T-cell (primary cell): Measurements from ENCODE around the gene VWA5A. TPM values are rescaled to one million over a fixed set of nuclear protein-coding genes. Genes with fewer than 3 reads are reported as not detected.

Experiments used
- ATAC-seq, 4 experiments: fragments of 200-7000 bp in 3 of 4; fragments of 150-1000 bp in 1 of 4; cut with Tn5 transposase; replicated peaks in 1 of 4; 1 replicate in 3 of 4; 2 replicates in 1 of 4; pipeline ENCODE4 v1.10.0; 2021; ENCODE audit warnings: moderate library complexity in 3 of 4, mild to moderate bottlenecking in 2 of 4, moderate number of reproducible peaks in 1 of 4
- CTCF ChIA-PET, 2 donors: fragments of 300-600 bp; sonication (Branson Sonifier 250); formaldehyde crosslinking; loops; one replicate each; lab custom pipeline; 2022; ENCODE audit warnings: antibody characterized with exemption in 2 of 2; lab: Charles Lee
- POLR2A ChIA-PET, 2 donors: fragments of 300-600 bp; sonication (Branson Sonifier 250); formaldehyde crosslinking; loops; one replicate each; lab custom pipeline; 2022; ENCODE audit warnings: antibody characterized with exemption in 2 of 2; lab: Charles Lee
- DNase-seq, 35 experiments: peaks; one replicate each; pipeline versions ENCODE4 v3.0.0 to v3.0.0-alpha.2; 2013 to 2023
- H3K27ac ChIP-seq: one replicate; pipeline ENCODE4 v1.5.1; 2013; ENCODE audit warnings: low read length
- H3K27me3 ChIP-seq, 2 experiments: replicated peaks in 1 of 2; 1 replicate in 1 of 2; 2 replicates in 1 of 2; pipeline versions ENCODE4 v1.6.1 to v1.7.0; 2013; ENCODE audit warnings: low read length in 1 of 2, mixed read lengths in 1 of 2; ENCODE audit not compliant: control insufficient read depth in 2 of 2, insufficient read depth in 2 of 2; ENCODE audit errors: extremely low read depth in 1 of 2
- H3K36me3 ChIP-seq, 2 donors: 1 replicate in 1 of 2; 2 replicates in 1 of 2; pipeline versions ENCODE4 v1.6.1 to v1.7.0; 2013; ENCODE audit warnings: low read length in 1 of 2; ENCODE audit not compliant: control insufficient read depth in 2 of 2, insufficient read depth in 1 of 2; ENCODE audit errors: extremely low read depth in 1 of 2
- H3K4me1 ChIP-seq, 2 experiments: 1 replicate in 1 of 2; 2 replicates in 1 of 2; pipeline versions ENCODE4 v1.6.1 to v1.7.0; 2013; ENCODE audit warnings: low read length in 2 of 2, mixed read lengths in 1 of 2; ENCODE audit not compliant: insufficient read depth in 2 of 2, control insufficient read depth in 1 of 2; ENCODE audit errors: extremely low read depth in 1 of 2
- H3K4me3 ChIP-seq, 2 donors: 1 replicate in 1 of 2; 2 replicates in 1 of 2; pipeline versions ENCODE4 v1.5.1 to v1.7.0; 2013; ENCODE audit warnings: mild to moderate bottlenecking in 2 of 2, low read length in 1 of 2, moderate library complexity in 1 of 2; ENCODE audit not compliant: control insufficient read depth in 1 of 2; ENCODE audit errors: extremely low read depth in 1 of 2
- H3K9me3 ChIP-seq: 2 replicates; pipeline ENCODE4 v1.7.0; 2013
- H3K27ac Mint-ChIP-seq, 2 donors: one replicate each; pipeline ENCODE4 v1.8.0; 2020 to 2021; ENCODE audit warnings: mild to moderate bottlenecking in 2 of 2, mixed read lengths in 2 of 2
- H3K27me3 Mint-ChIP-seq, 2 donors: one replicate each; pipeline ENCODE4 v1.8.0; 2021 to 2022; ENCODE audit warnings: mixed read lengths in 2 of 2
- H3K36me3 Mint-ChIP-seq: one replicate; pipeline ENCODE4 v1.8.0; 2021; ENCODE audit warnings: mixed read lengths
- H3K4me1 Mint-ChIP-seq, 3 donors: one replicate each; pipeline ENCODE4 v1.8.0; 2020 to 2022; ENCODE audit warnings: mixed read lengths in 3 of 3, mild to moderate bottlenecking in 1 of 3
- H3K4me3 Mint-ChIP-seq, 3 donors: one replicate each; pipeline ENCODE4 v1.8.0; 2020 to 2022; ENCODE audit warnings: mild to moderate bottlenecking in 3 of 3, mixed read lengths in 3 of 3, moderate library complexity in 3 of 3
- H3K9me3 Mint-ChIP-seq, 3 donors: one replicate each; pipeline ENCODE4 v1.8.0; 2020 to 2022; ENCODE audit warnings: mixed read lengths in 3 of 3
- WGBS: methylation state at CpG from one replicate; pipeline ENCODE4 v1.1.5; 2013; ENCODE audit warnings: missing lambda C conversion rate; ENCODE audit not compliant: insufficient coverage; 5-methylcytosine and 5-hydroxymethylcytosine counted together
- total RNA-seq, 35 experiments: library from RNA in 6 of 35; stranded (reverse) in 6 of 35; fragments of 120-200 nt in 1 of 35; gene quantifications; one replicate each; pipeline versions ENCODE4 v1.2.1 to v1.2.4 and lab custom pipeline; 2013 to 2026

Gene VWA5A
- total RNA-seq, 5 donors from 2014 or later (not counting 1 experiment from before 2014, with no cell fraction given) = 5.6 to 10.0 (median 7.6) TPM

DNA sequence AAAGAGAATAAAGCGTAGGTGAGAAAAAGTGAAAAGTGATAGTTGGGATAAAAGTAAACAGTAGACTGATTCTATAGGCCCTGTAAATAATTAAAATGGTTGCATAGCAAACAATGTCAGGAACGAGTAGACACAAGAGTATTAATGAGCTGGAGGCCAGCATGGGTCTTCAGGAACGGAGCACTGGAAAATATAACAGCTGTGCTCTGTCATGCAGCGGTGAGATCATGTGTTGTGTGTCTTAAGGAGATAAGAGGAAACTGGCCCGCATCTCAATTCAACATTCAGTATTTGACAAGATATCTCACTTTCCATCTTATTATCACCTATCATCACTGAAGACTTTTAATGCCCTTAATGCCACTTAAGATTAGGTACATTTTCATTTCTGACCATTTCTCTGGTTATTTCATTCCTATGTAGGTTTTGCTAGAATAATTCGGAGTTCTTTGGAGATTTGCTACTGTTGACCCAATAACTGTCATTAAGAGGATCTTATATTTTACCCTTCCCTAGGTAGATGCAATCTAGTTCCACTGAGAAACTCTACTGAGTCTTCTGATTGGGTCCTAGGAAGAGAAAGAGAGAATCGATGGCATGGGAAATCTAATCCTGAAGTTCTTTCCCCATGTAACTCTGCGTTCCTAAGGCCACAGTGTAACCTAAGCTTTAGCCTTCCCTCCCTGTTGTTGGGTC, 35.5 kb upstream of the VWA5A start:
- DNase-seq (no peak), ATAC-seq (no peak)
- no peaks in the 10 kb centered on the region for H3K9me3 ChIP-seq
- H3K9me3 Mint-ChIP-seq = no peaks in the 10 kb centered on the region
- peaks cover 0 to 10% of the 10 kb centered on the region in 2 experiments for H3K4me1 ChIP-seq
- H3K27me3 ChIP-seq = peaks cover 3 to 28% of the 10 kb centered on the region in 2 experiments
- no peak overlapping the region for H3K27ac Mint-ChIP-seq
- H3K36me3 Mint-ChIP-seq = no peaks in the 10 kb centered on the region
- peaks cover 45 to 46% of the 10 kb centered on the region in 2 donors for H3K27me3 Mint-ChIP-seq
- H3K4me1 Mint-ChIP-seq = peaks cover 0 to 8% (median 8%) of the 10 kb centered on the region in 3 donors
- no peaks in the 10 kb centered on the region for H3K36me3 ChIP-seq
- H3K27ac ChIP-seq = no peak overlapping the region
- ChIA-PET POLR2A (no interaction called here), CTCF (no interaction called here)
- WGBS = 100% methylated on average over 1 of the region's 8 CpGs
- no peak overlapping the region for H3K4me3 ChIP-seq
- no peak overlapping the region for H3K4me3 Mint-ChIP-seq

- H3K27me3 Mint-ChIP-seq = peaks cover 40 to 45% of the 10 kb centered on the region in 2 donors
- no peak for ATAC-seq
- WGBS = 59% methylated on average over 4 of the region's 8 CpGs
Measured at GRCh38 chr11:124080327-124081001, 34.8 kb upstream of the VWA5A start.

DNA sequence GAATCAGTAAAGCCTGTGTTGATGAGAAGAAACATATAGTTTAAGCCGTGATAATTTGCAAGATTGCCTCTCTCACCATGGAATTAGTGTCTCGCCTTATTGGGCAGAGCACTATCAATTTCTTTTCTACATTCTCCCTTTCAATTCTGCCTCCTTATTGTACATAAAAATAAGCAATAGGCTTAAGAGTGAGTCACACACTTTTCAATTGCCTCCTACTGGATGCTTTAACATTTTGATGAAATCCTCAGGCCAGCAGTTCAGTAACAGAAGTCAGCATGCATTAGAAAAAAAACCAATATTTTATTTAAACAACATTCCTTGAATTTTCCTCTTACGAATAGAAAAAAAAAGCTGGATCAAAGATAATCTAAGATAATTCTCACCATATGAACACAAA, 33.8 kb upstream of the VWA5A start:
- H3K4me3 Mint-ChIP-seq = no peak overlapping the region
- H3K27me3 Mint-ChIP-seq = peaks cover 33 to 52% of the 10 kb centered on the region in 2 donors
- Histone ChIP-seq H3K36me3 (no peaks in the 10 kb centered on the region), H3K4me3 (no peak overlapping the region), H3K9me3 (no peaks in the 10 kb centered on the region), H3K27ac (no peak overlapping the region), H3K27me3 (peaks cover 3 to 12% of the 10 kb centered on the region in 2 experiments), H3K4me1 (no peaks in the 10 kb centered on the region)
- no peaks in the 10 kb centered on the region for H3K9me3 Mint-ChIP-seq
- peaks cover 0 to 4% (median 4%) of the 10 kb centered on the region in 3 donors for H3K4me1 Mint-ChIP-seq
- no CpG with 5 or more reads among the region's 3 CpGs for WGBS
- no peak for ATAC-seq
- H3K36me3 Mint-ChIP-seq = no peaks in the 10 kb centered on the region
- H3K27ac Mint-ChIP-seq = no peak overlapping the region
- DNase-seq = no peak
- ChIA-PET POLR2A (no interaction called here), CTCF (interaction anchor here in 1 of 2 donors (0.6 kb wide), 1 partner anchor 25 kb away, joined by 3 read pairs; no protein-coding TSS in a partner anchor)

More at GRCh38 chr11:124080327-124081001, 34.8 kb upstream of the VWA5A start:
- peaks cover 0 to 8% (median 8%) of the 10 kb centered on the region in 3 donors for H3K4me1 Mint-ChIP-seq
- H3K4me3 Mint-ChIP-seq = no peak overlapping the region
- no peak overlapping the region for H3K27ac ChIP-seq
- no peaks in the 10 kb centered on the region for H3K36me3 ChIP-seq
- H3K27ac Mint-ChIP-seq = no peak overlapping the region
- H3K9me3 ChIP-seq = no peaks in the 10 kb centered on the region
- H3K4me1 ChIP-seq = peaks cover 0 to 10% of the 10 kb centered on the region in 2 experiments
- H3K9me3 Mint-ChIP-seq = no peaks in the 10 kb centered on the region
- H3K36me3 Mint-ChIP-seq = no peaks in the 10 kb centered on the region
- H3K27me3 ChIP-seq = peaks cover 3 to 22% of the 10 kb centered on the region in 2 experiments
- ChIA-PET POLR2A (no interaction called here), CTCF (no interaction called here)
- no peak for DNase-seq
- no peak overlapping the region for H3K4me3 ChIP-seq

DNA sequence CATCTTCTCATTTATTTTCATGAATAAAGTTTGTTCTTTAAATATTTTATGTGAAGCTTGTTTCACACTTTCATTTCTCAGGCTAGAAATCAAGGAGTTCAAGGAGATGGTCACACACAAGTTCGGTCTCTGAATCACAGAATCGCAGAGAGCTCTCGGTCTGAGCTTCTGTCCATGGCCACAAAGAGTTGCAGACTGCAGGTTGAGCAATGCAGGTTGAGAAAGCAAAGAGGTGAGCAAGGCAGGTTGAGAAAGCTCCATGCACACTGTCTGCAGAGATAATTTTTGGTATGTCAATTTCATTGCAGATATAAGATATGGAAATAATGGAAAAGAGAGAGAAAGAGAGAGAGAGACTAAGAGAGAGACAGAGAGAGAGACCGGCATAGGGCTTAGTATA, 32.9 kb upstream of the VWA5A start:
- 92% methylated on average over 4 of the region's 4 CpGs for WGBS
- Mint-ChIP-seq H3K36me3 (no peaks in the 10 kb centered on the region), H3K4me3 (no peak overlapping the region), H3K27me3 (peaks cover 29 to 48% of the 10 kb centered on the region in 2 donors), H3K27ac (no peak overlapping the region), H3K9me3 (no peaks in the 10 kb centered on the region), H3K4me1 (no peaks in the 10 kb centered on the region)
- ATAC-seq (no peak), DNase-seq (no peak)
- ChIA-PET POLR2A (no interaction called here), CTCF (no interaction called here)
- no peaks in the 10 kb centered on the region for H3K9me3 ChIP-seq
- H3K4me3 ChIP-seq = no peak overlapping the region
- H3K36me3 ChIP-seq = no peaks in the 10 kb centered on the region
- no peaks in the 10 kb centered on the region for H3K4me1 ChIP-seq
- H3K27ac ChIP-seq = no peak overlapping the region
- peaks cover 3 to 9% of the 10 kb centered on the region in 2 experiments for H3K27me3 ChIP-seq

DNA sequence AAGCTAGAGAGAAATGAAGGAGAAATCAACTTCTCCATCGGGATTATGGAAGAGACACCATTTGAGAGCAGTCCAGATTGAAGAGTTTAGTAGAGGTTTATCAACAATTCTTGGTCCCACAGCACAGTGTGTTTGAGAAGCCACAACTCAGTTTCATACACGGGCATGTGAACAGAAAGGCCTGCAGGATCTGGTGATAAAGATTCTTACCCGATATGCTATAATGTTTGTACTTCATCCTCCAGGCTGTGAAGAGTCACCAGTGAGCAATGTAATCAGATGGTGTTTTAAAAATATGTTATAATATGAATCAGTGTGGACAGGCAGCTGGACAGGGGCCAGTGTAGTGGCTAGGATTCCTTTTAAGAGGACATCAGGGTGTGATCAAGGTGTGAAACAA, 29.7 kb upstream of the VWA5A start:
- H3K36me3 ChIP-seq = no peaks in the 10 kb centered on the region
- ChIA-PET POLR2A (no interaction called here), CTCF (no interaction called here)
- WGBS = 90% methylated on average over 2 of the region's 3 CpGs
- no peaks in the 10 kb centered on the region for H3K9me3 ChIP-seq
- H3K27me3 ChIP-seq = peaks cover 0 to 3% of the 10 kb centered on the region in 2 experiments
- Mint-ChIP-seq H3K4me1 (no peaks in the 10 kb centered on the region), H3K9me3 (no peaks in the 10 kb centered on the region), H3K36me3 (no peaks in the 10 kb centered on the region), H3K27ac (no peak overlapping the region), H3K27me3 (peaks cover 16 to 35% of the 10 kb centered on the region in 2 donors), H3K4me3 (no peak overlapping the region)
- H3K27ac ChIP-seq = no peak overlapping the region
- DNase-seq = no peak
- no peaks in the 10 kb centered on the region for H3K4me1 ChIP-seq
- no peak for ATAC-seq
- no peak overlapping the region for H3K4me3 ChIP-seq

- Mint-ChIP-seq H3K27ac (no peak overlapping the region), H3K36me3 (no peaks in the 10 kb centered on the region), H3K27me3 (peaks cover 14 to 33% of the 10 kb centered on the region in 2 donors), H3K9me3 (no peaks in the 10 kb centered on the region), H3K4me1 (no peaks in the 10 kb centered on the region), H3K4me3 (no peak overlapping the region)
- Histone ChIP-seq H3K4me3 (no peak overlapping the region), H3K9me3 (no peaks in the 10 kb centered on the region), H3K27me3 (peaks cover 0 to 3% of the 10 kb centered on the region in 2 experiments), H3K27ac (no peak overlapping the region), H3K36me3 (no peaks in the 10 kb centered on the region), H3K4me1 (no peaks in the 10 kb centered on the region)
- POLR2A ChIA-PET = no interaction called here
- WGBS = 81% methylated on average over 5 of the region's 10 CpGs
- no peak for DNase-seq
- no peak for ATAC-seq
- CTCF ChIA-PET = no interaction called here
Measured at GRCh38 chr11:124085997-124086846, 29.0 kb upstream of the VWA5A start.
